Measurements from ENCODE around the gene ATP6V1B1.

Gene ATP6V1B1

DNA sequence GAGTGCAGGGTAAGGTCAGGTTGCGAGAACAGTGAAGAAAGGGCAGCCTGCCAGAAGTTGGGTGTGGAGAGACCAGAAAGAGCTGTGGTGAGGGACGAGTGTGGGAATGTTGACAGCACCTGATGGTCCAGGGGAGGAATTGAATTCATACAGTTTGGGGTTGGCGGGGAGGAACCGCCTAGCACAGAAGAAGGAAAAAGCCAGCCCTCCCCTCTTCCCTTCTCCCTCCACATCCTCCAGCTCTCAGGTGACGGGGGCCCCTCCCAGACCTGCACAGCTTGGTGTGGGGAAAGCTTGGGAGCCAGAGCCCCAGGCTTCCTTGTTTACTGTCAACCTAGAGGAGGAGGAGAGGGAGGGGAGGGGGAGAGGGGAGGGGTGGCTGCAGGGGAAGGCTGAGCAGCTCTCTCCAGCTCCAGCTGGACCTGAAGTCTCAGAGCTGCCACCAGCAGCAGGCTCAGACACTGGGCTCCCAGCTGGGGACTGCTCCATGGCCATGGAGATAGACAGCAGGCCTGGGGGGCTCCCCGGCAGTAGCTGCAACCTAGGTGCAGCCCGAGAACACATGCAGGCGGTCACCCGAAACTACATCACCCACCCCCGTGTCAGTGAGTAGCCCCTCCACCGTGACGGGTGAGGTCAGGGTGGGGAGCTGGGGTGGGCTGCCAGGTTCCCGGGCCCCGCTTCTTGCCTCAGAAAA, at the start of gene ATP6V1B1:
TSS of gene ATP6V1B1 (plus strand) at position 433 of the 697 bp plus-strand sequence. CDS start at position 488, 55 bp downstream.
- no peak for DNase-seq (ENCODE audit: low read depth)
- TF ChIP-seq, protein P1, sequence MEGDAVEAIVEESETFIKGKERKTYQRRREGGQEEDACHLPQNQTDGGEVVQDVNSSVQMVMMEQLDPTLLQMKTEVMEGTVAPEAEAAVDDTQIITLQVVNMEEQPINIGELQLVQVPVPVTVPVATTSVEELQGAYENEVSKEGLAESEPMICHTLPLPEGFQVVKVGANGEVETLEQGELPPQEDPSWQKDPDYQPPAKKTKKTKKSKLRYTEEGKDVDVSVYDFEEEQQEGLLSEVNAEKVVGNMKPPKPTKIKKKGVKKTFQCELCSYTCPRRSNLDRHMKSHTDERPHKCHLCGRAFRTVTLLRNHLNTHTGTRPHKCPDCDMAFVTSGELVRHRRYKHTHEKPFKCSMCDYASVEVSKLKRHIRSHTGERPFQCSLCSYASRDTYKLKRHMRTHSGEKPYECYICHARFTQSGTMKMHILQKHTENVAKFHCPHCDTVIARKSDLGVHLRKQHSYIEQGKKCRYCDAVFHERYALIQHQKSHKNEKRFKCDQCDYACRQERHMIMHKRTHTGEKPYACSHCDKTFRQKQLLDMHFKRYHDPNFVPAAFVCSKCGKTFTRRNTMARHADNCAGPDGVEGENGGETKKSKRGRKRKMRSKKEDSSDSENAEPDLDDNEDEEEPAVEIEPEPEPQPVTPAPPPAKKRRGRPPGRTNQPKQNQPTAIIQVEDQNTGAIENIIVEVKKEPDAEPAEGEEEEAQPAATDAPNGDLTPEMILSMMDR (IDR thresholded peaks at IDR 0.05; ENCODE audit: control insufficient read depth, insufficient read depth, low read depth, low read length, missing control alignments), result no peak
- H3K4me3 ChIP-seq (ENCODE audit: control insufficient read depth, low read depth, low read length), result no peak within 1 kb of the TSS

DNA sequence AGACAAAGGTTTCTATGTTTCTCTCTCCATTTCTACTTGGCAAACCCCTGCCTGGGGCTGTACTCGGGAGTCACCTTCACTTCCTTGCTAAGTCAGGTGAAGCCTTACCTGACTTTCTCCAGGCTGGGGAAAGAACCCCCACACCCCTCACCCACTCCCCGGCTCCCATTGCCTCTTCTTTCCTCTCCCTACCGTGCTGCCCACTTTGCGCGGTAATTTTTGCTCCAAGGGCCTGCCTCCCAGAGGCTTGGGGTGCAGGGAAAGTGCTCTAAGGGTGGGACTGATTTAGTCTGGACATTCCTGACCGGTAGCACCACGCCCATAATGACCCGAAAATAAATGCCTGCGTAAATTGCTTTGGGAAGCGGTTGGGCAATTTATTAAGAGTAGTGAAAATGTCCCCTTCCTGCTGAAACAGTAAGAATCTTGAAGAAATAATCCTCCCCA, 49.1 kb upstream of the ATP6V1B1 start:
- no peak for DNase-seq (ENCODE audit: low read depth)
- no peak overlapping the region for H3K4me3 ChIP-seq (ENCODE audit: control insufficient read depth, low read depth, low read length)
- TF ChIP-seq, protein P1 (IDR thresholded peaks at IDR 0.05; ENCODE audit: control insufficient read depth, insufficient read depth, low read depth, low read length, missing control alignments), result no peak

DNA sequence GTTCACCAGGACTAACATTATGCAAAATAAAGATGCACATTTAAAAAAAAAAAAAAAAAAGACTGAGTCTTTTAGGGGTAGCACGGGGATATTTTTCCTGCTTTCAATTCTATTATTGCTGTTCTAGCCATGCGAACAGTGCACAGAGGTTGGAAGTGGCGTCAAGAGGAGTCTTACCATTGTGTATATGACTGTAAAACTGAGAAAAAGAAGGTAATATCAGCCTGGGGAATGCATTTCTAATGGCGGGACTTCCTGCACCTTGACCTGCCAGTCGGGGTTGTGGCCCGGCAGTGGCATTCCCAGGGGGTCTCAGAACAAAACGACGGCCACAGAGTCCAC, 48.5 kb upstream of the ATP6V1B1 start:
- TF ChIP-seq, protein P1 (IDR thresholded peaks at IDR 0.05; ENCODE audit: control insufficient read depth, insufficient read depth, low read depth, low read length, missing control alignments), result no peak
- no peak for DNase-seq (ENCODE audit: low read depth)
- no peak overlapping the region for H3K4me3 ChIP-seq (ENCODE audit: control insufficient read depth, low read depth, low read length)

DNA sequence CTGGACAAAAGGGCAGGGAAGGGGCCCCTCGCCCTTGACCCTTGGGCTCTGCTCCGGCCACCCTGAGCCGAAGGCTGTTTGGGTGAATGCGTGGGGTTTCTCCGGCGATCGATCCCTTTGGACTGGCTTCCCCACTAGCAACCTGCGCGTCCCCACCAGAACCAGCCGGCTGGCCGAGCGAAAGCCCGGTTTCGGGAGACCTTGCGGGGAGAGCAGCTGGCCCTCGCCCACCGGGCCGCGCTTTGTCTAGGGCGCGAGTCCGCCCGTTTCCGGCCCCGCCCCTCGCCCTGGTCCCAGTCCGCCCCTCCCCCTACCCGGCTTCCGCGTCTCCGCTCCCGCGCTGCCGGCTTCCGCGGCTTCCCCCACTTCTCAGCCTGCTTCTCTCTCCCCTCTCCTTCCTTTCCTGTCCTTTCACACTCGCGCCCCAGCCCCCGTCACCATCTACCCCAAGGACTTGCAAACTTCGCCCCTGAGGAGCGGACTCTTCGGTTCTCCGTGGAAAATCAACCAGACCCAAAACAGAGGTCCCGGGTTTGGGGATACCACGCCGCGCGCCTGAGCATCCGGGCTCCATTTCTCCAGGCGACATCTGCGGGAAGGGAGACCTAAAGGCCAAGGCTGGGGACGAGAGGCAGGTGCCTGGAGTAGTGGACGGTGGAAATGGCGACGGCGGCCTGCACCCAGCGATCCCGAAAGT, 48.0 kb upstream of the ATP6V1B1 start:
- H3K4me3 ChIP-seq (ENCODE audit: control insufficient read depth, low read depth, low read length), result peak overlapping the region; percentile 25
- TF ChIP-seq, protein P1 (IDR thresholded peaks at IDR 0.05; ENCODE audit: control insufficient read depth, insufficient read depth, low read depth, low read length, missing control alignments), result no peak
- DNase-seq (ENCODE audit: low read depth), result no peak

DNA sequence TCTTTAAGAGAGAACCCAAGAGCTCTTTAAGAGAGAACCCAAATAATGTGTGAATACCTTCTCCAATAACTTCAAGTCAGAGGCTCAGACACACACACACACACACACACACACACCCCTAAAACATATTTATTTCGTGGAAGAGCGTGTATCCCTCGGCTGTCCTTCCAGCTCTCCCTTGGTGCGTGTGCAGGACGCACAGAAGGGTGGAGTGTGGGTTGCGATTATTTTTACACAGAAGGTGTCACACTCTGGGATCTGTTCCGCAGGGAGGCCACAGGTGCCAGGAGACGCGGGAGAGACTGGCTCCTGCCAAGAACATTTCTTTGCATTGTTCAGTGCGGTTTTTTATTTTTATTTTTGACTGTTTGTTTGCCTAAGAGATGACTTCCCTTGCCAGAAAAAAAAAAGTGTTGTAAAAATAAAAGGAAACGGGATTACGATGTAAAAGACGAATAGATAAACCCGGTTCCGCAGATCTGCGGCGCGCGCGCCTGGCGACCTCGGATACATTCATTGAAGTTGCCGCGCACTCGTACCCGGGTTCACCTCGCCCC, 47.3 kb upstream of the ATP6V1B1 start:
- TF ChIP-seq, protein P1 (IDR thresholded peaks at IDR 0.05; ENCODE audit: control insufficient read depth, insufficient read depth, low read depth, low read length, missing control alignments), result no peak
- no peak for DNase-seq (ENCODE audit: low read depth)
- no peak overlapping the region for H3K4me3 ChIP-seq (ENCODE audit: control insufficient read depth, low read depth, low read length)

DNA sequence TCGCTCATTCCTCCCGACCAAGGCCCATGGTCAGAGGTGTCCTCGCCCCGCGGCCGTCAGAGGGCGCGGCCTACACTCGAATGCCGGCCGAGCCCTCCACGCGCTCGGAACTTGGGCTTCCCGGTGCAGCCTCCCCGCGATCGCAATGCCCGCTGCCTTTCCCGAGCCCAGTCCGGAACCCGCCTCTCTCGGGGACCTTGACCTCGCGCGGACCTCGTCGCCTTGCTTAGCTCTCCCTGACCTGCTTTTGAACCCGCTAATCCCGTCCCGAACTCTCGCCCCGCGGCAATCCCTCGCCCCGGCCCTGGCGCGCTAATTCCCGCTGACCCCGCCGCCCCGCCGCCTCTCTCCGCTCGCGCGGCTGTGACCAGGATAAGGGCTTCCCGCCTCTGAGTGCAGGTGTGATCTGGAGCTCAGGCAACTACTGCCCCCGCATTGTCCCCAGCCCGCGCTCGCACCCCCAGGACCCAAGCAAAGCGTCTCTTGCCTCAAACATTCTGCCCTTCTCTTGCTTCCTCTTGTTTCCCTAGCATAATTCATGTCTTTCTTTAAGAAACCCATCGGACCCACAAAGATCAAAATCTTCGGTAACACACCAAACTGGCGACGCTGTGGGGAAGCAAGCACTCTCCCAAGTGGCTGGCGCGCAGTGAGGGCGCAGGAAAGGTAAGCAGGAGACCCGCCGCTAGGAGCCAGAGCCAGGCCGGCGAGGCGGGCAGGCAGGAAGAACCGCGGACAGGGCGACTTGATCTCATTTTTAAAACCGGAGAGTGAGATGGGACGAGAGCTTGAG, 46.6 kb upstream of the ATP6V1B1 start:
- no peak for DNase-seq (ENCODE audit: low read depth)
- no peak overlapping the region for H3K4me3 ChIP-seq (ENCODE audit: control insufficient read depth, low read depth, low read length)
- TF ChIP-seq, protein P1 (IDR thresholded peaks at IDR 0.05; ENCODE audit: control insufficient read depth, insufficient read depth, low read depth, low read length, missing control alignments), result no peak

Measured in AG09309 (cell line).